ENCODE data around the gene OTOP1.

DNA sequence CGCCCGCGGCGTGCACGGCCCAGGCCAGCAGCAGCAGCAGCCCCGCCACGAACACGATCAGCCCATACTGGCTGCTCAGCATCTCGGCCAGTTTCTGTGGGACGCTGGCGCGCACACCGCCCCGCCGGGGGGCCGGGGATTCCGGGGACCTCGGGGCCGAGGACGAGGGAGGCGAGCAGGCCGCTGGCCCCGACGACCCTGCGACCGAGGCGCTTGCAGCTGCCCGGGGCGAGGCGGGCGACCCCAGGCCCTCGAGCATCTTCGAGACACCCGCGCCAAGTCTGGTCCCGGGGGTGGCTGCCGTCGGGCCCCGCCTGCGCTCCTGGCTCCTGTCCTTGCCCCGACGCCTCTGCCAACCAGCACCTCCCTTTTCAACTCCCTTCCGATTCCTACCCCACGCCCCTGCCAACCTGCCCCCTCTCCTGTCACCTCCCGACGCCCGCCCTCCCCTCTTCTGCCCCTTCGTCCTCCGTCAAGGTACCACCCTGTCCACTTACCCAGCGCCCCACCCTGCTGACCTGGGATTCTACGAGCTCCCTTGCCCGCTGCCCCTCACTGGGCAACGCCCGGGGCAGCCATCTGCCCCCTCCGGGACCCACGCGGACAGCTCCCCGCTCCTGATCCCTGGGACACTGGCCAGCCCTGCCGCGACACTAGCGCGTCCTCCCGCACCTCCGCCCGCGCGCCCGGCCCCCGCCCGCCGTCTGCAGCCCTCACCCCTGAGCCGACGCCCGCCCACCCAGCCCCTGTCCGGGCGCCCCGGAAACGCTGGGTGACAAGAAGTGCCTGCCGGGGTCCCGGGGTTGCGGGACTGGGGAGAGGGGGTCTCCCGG is at the start of gene OTOP1:
- TF ChIP-seq GATA2 (IDR thresholded peaks at IDR 0.05; ENCODE audit: low read depth, low read length) (no peak), GATA3 (IDR thresholded peaks at IDR 0.05; ENCODE audit: low read depth, low read length) (no peak)

Data from SH-SY5Y (cell line).